GM20000 (cell line): ENCODE measurements around the gene DARS1.

Experiments used
- DNase-seq: peaks from one replicate; pipeline ENCODE4 v3.0.0; 2012; ENCODE audit warnings: low spot score
- CTCF ChIP-seq: IDR thresholded peaks from 2 replicates; pipeline ENCODE4 v1.5.1; 2012; ENCODE audit warnings: mild to moderate bottlenecking, control low read depth; ENCODE audit errors: extremely low read depth, missing control alignments

DARS1 gene

GRCh38 chr2:135944625-135945024, 40.8 kb downstream of the DARS1 start:
- no peak for TF ChIP-seq CTCF
- no peak for DNase-seq

- no peak for DNase-seq
- TF ChIP-seq CTCF = no peak
Observed at GRCh38 chr2:135942936-135943688, 42.3 kb downstream of the DARS1 start.

- DNase-seq = no peak
- no peak for TF ChIP-seq CTCF
Observed at GRCh38 chr2:135936524-135936923, 48.9 kb downstream of the DARS1 start.

- DNase-seq = no peak
- TF ChIP-seq CTCF = no peak
Observed at GRCh38 chr2:135935914-135936313, 49.5 kb downstream of the DARS1 start.

- peak; percentile 25 for DNase-seq
- no peak for TF ChIP-seq CTCF
Observed at GRCh38 chr2:135931776-135932443, 53.5 kb downstream of the DARS1 start.

GRCh38 chr2:135926605-135927004, 58.8 kb downstream of the DARS1 start:
- no peak for DNase-seq
- TF ChIP-seq CTCF = no peak

GRCh38 chr2:135925571-135925970, 59.9 kb downstream of the DARS1 start:
- no peak for TF ChIP-seq CTCF
- DNase-seq = no peak
